Measurements from ENCODE around the gene GAS7.

Gene GAS7

DNA sequence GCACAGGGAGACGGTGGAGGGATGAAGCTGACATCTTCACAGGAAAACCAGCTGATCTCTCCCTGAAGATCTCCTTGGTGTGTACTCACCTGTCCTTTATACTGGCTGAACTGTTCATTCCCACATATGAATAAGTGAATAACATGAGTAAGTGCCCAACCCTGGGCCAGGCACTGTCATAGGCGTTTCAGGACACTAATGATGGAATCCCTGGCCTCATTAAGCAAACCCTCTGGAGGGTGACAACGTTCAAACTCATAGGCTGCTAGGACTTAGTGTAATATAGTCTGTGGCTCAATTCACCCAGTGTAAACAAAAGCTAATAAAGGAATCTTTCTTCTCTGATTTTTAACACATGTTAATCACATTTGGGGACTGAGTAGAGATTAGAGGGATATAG lies 24.5 kb downstream of the GAS7 start:
- TF ChIP-seq, protein P1, sequence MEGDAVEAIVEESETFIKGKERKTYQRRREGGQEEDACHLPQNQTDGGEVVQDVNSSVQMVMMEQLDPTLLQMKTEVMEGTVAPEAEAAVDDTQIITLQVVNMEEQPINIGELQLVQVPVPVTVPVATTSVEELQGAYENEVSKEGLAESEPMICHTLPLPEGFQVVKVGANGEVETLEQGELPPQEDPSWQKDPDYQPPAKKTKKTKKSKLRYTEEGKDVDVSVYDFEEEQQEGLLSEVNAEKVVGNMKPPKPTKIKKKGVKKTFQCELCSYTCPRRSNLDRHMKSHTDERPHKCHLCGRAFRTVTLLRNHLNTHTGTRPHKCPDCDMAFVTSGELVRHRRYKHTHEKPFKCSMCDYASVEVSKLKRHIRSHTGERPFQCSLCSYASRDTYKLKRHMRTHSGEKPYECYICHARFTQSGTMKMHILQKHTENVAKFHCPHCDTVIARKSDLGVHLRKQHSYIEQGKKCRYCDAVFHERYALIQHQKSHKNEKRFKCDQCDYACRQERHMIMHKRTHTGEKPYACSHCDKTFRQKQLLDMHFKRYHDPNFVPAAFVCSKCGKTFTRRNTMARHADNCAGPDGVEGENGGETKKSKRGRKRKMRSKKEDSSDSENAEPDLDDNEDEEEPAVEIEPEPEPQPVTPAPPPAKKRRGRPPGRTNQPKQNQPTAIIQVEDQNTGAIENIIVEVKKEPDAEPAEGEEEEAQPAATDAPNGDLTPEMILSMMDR (IDR thresholded peaks at IDR 0.05; ENCODE audit: insufficient read depth, low read depth, low read length, missing control alignments): no peak
- DNase-seq (ENCODE audit: low read depth): no peak
- no peak overlapping the region for H3K4me3 ChIP-seq (ENCODE audit: low read length)

DNA sequence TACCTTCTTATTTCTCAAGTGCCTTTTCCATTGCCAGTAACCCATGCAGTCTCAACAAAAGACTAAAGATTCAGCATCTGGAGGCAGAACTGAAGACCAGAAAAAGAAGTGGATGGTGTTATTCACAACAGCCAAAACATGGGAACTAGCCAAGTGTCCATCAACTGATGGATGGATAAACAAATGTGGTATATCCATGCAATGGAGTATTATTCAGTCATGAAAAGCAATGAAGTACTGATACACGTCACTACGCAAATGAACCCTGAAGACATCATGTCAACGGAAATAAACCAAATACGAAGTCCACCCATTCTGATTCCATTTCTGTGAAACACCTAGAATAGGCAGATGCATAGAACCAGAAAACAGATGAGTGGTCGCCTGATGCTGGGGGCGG lies 25.6 kb downstream of the GAS7 start:
- no peak overlapping the region for H3K4me3 ChIP-seq (ENCODE audit: low read length)
- TF ChIP-seq, protein P1 (IDR thresholded peaks at IDR 0.05; ENCODE audit: insufficient read depth, low read depth, low read length, missing control alignments): no peak
- DNase-seq (ENCODE audit: low read depth): no peak

DNA sequence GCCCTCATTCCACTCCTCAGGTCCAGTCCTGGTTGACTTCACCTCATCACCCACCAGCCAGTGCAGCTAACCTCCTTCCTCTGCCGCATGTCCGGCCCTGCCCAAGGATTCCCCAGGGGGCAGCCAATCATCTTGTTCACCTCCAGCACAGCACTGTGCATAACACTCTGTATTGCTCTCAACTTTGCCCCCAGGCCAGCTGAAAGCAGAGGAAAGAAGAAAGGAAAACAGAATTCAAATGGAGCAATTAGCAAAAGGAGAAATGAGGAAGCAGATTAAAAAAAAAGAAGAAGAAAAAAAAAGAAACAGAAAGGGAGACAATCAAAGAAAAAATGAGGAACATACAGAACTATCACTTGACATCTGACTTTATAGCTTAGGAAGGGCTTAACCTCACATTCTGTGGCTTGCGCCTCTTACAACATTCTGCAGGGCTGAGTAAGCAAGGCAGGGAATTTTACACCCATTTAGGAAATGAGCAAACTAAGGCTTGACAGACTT lies 26.1 kb downstream of the GAS7 start:
- TF ChIP-seq, protein P1 (IDR thresholded peaks at IDR 0.05; ENCODE audit: insufficient read depth, low read depth, low read length, missing control alignments): no peak
- DNase-seq (ENCODE audit: low read depth): no peak
- no peak overlapping the region for H3K4me3 ChIP-seq (ENCODE audit: low read length)

DNA sequence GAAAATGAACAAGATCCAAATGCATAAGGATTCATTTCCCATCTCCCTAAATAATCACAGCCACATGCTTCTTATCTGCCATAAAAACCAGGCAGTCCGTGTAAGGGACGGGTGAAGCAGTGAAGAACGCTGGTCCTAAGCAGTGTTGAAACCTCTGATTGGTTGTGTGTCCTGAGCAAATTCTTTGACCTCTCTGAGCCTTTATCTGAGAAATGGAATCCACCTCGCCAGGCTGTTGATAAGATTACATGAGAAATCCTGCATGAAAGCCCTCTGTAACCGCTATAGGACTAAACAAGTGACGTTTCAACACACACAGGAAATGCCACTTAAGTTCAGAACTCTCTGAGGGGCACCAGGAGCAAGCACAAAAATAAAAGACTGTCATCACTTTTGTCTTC lies 26.8 kb downstream of the GAS7 start:
- TF ChIP-seq, protein P1 (IDR thresholded peaks at IDR 0.05; ENCODE audit: insufficient read depth, low read depth, low read length, missing control alignments): no peak
- DNase-seq (ENCODE audit: low read depth): no peak
- no peak overlapping the region for H3K4me3 ChIP-seq (ENCODE audit: low read length)

DNA sequence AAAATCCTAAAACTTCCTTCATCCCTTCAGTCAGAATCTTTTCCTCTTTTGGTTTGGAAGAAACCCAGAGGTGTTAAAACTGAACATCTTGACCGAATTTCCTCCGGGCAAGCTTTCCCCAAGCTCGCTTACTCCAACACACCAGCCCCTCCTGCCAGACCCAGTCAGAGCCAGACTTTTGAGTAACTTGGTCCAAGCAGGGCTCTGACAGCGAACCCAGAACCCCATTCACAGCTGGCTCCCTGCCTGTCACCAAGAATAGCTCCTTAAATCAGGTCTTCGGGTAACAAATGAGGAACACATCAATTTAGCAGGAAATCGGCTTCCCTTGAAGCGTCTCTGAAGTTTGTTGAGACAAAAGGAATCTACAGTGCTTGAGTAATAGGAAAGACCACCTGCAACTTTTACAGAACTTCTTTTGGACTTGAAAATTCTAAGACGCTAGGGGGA lies 27.3 kb downstream of the GAS7 start:
- TF ChIP-seq, protein P1 (IDR thresholded peaks at IDR 0.05; ENCODE audit: insufficient read depth, low read depth, low read length, missing control alignments): no peak
- DNase-seq (ENCODE audit: low read depth): no peak
- no peak overlapping the region for H3K4me3 ChIP-seq (ENCODE audit: low read length)

DNA sequence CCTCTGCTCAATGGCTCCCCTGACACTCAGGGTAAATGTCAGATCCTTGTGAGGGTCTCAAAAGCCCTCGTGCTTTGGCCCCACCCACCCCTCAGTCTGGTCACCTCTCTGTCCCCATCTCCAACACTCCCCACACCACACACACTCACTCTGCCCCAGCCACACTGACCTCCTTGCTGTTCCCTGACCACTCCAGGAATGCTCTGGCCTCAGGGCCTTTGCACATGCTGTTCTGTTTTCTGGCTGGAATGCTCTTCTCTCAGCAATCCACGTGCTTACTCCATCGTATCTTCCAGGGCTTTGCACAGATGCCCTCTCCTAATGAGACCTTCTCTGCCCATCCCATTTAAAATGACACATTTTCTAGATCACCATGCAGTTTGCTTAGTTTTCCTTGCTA lies 28.2 kb downstream of the GAS7 start:
- no peak overlapping the region for H3K4me3 ChIP-seq (ENCODE audit: low read length)
- no peak for DNase-seq (ENCODE audit: low read depth)
- TF ChIP-seq, protein P1 (IDR thresholded peaks at IDR 0.05; ENCODE audit: insufficient read depth, low read depth, low read length, missing control alignments): no peak

DNA sequence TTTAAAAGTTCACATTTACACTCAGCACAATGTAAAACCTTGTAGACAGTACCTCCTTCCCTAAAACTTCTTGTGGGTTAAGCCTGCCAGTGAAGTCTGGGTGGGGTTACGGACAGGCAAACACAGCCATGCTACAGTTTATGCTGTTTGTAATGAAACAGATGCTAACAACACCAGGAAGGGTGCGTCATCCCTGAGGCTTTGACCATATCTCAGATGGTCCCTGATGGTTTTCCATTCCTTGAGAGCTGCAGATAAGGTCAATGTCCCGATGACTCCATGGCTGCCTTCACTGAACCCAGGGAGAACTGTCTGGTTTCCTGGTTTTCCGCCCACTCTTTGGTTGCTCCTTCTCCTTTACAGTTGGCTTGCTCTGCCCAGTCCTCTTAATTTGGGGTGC lies 29.1 kb downstream of the GAS7 start:
- H3K4me3 ChIP-seq (ENCODE audit: low read length): no peak overlapping the region
- DNase-seq (ENCODE audit: low read depth): no peak
- TF ChIP-seq, protein P1 (IDR thresholded peaks at IDR 0.05; ENCODE audit: insufficient read depth, low read depth, low read length, missing control alignments): no peak
